GM23338 (cell line): ENCODE data around the gene QRFP. TPM values are rescaled to one million over a fixed set of nuclear protein-coding genes. Genes with fewer than 3 reads are reported as not detected.
A peak's percentile ranks its signal among the peaks of the same experiment; 100 is the strongest.

ENCODE experiments used
- ATAC-seq: fragments of 200-7000 bp; cut with Tn5 transposase; 3 replicates; pipeline ENCODE4 v1.9.1; 2020
- DNase-seq: peaks from one replicate; pipeline ENCODE4 v3.0.0-alpha.2; 2015; ENCODE audit warnings: low spot score
- H2AFZ ChIP-seq: fragments of 200-600 bp; sonication (generic); 2 replicates; pipeline ENCODE4 v1.8.0; 2016; ENCODE audit warnings: antibody characterized with exemption, mild to moderate bottlenecking, moderate library complexity
- H3F3A ChIP-seq: fragments of 200-600 bp; sonication (generic); replicated peaks from 2 replicates; pipeline ENCODE4 v1.8.0; 2017; ENCODE audit warnings: antibody characterized with exemption, mixed run types, low read depth
- H3K27ac ChIP-seq: fragments of 200-600 bp; sonication (generic); 2 replicates; pipeline ENCODE4 v1.6.1; 2016; ENCODE audit warnings: low read depth
- H3K27me3 ChIP-seq: fragments of 200-600 bp; sonication (generic); 2 replicates; pipeline ENCODE4 v1.8.0; 2016; ENCODE audit warnings: mild to moderate bottlenecking, mixed run types, moderate library complexity; ENCODE audit not compliant: insufficient read depth
- H3K36me3 ChIP-seq: fragments of 200-600 bp; sonication (generic); 2 replicates; pipeline ENCODE4 v1.8.0; 2016; ENCODE audit warnings: mild to moderate bottlenecking; ENCODE audit not compliant: insufficient read depth
- H3K4me1 ChIP-seq: fragments of 200-600 bp; sonication (generic); 2 replicates; pipeline ENCODE4 v1.8.0; 2016; ENCODE audit warnings: mild to moderate bottlenecking, moderate library complexity; ENCODE audit not compliant: insufficient read depth
- H3K4me2 ChIP-seq: fragments of 200-600 bp; sonication (generic); 2 replicates; pipeline ENCODE4 v1.7.1; 2017; ENCODE audit warnings: mixed run types
- H3K4me3 ChIP-seq: fragments of 200-600 bp; sonication (generic); 2 replicates; pipeline ENCODE4 v1.6.1; 2016; ENCODE audit warnings: mixed run types
- H3K79me2 ChIP-seq: fragments of 200-600 bp; sonication (generic); replicated peaks from 2 replicates; pipeline ENCODE4 v1.8.0; 2017; ENCODE audit warnings: mild to moderate bottlenecking; ENCODE audit not compliant: insufficient read depth
- H3K9me2 ChIP-seq: fragments of 200-600 bp; sonication (generic); 2 replicates; pipeline ENCODE4 v1.8.0; 2017; ENCODE audit not compliant: insufficient read depth
- H4K20me1 ChIP-seq: fragments of 200-600 bp; sonication (generic); replicated peaks from 2 replicates; pipeline ENCODE4 v1.8.0; 2017; ENCODE audit warnings: mild to moderate bottlenecking; ENCODE audit not compliant: insufficient read depth
- H3K27ac Mint-ChIP-seq: 2 replicates; pipeline ENCODE4 v1.8.0; 2020; ENCODE audit warnings: inconsistent platforms, mild to moderate bottlenecking, moderate library complexity, mixed read lengths
- H3K27me3 Mint-ChIP-seq: 3 replicates; pipeline ENCODE4 v1.8.0; 2022; ENCODE audit warnings: low read depth, mild to moderate bottlenecking, moderate library complexity, mixed read lengths, inconsistent platforms; ENCODE audit not compliant: insufficient read depth, poor library complexity
- H3K36me3 Mint-ChIP-seq: 3 replicates; pipeline ENCODE4 v1.8.0; 2021; ENCODE audit warnings: low read depth, mild to moderate bottlenecking, inconsistent platforms, moderate library complexity, mixed read lengths
- H3K4me1 Mint-ChIP-seq: 3 replicates; pipeline ENCODE4 v1.8.0; 2020; ENCODE audit warnings: mild to moderate bottlenecking, inconsistent platforms, mixed read lengths
- H3K4me3 Mint-ChIP-seq: 3 replicates; pipeline ENCODE4 v1.8.0; 2021; ENCODE audit warnings: moderate library complexity, mild to moderate bottlenecking, inconsistent platforms, mixed read lengths
- H3K9me3 Mint-ChIP-seq: 3 replicates; pipeline ENCODE4 v1.8.0; 2020; ENCODE audit warnings: moderate library complexity, mild to moderate bottlenecking, inconsistent platforms, mixed read lengths
- CREB1 ChIP-seq: fragments of 250-450 bp; sonication (Bioruptor Pico); IDR thresholded peaks from 2 replicates; pipeline ENCODE4 v1.5.0; 2020; ENCODE audit warnings: low read depth, mild to moderate bottlenecking, moderate library complexity
- CTCF ChIP-seq, 2 experiments: fragments of 200-600 bp in 1 of 2; sonication (generic) in 1 of 2; conservative IDR thresholded peaks; 2 replicates each; pipeline versions ENCODE4 v1.5.1 to v1.6.1; 2016 to 2017; ENCODE audit warnings: antibody characterized with exemption in 2 of 2, low read depth in 2 of 2, mild to moderate bottlenecking in 2 of 2, moderate library complexity in 1 of 2
- ETS1 ChIP-seq: IDR thresholded peaks from 2 replicates; pipeline ENCODE4 v1.6.1; 2016; ENCODE audit warnings: antibody characterized with exemption
- EZH2phosphoT487 ChIP-seq: fragments of 200-600 bp; sonication (generic); IDR thresholded peaks from one replicate; pipeline ENCODE4 v1.8.1; 2018; ENCODE audit warnings: antibody characterized with exemption; ENCODE audit not compliant: unreplicated experiment
- JUNB ChIP-seq: IDR thresholded peaks from one replicate; pipeline ENCODE4 v1.6.1; 2016; ENCODE audit warnings: antibody characterized with exemption; ENCODE audit not compliant: unreplicated experiment
- NANOG ChIP-seq: IDR thresholded peaks from 2 replicates; pipeline ENCODE4 v1.6.1; 2016; ENCODE audit warnings: antibody characterized with exemption, borderline replicate concordance
- STAT1 ChIP-seq: IDR thresholded peaks from one replicate; pipeline ENCODE4 v1.6.1; 2016; ENCODE audit warnings: antibody characterized with exemption; ENCODE audit not compliant: unreplicated experiment
- ZNF331 ChIP-seq: fragments of 250-450 bp; sonication (Bioruptor Pico); IDR thresholded peaks from 2 replicates; pipeline ENCODE4 v1.5.0; 2020; ENCODE audit warnings: low read depth, mild to moderate bottlenecking, moderate library complexity
- polyA plus RNA-seq: library from polyadenylated mRNA; unstranded; fragments of >200 nt; fragmentation: Nextera tagmentation; extraction: Ambion mirVana; gene quantifications from 2 replicates; pipeline ENCODE4 v1.2.1, GENCODE V29; 2016
- total RNA-seq: library from RNA; depleted of rRNA; stranded (reverse); fragments of >200 nt; shearing (Covaris generic); gene quantifications from 2 replicates; pipeline ENCODE4 v1.2.3, GENCODE V29; 2014
- TF ChIP-seq, protein P1 (sequence below): fragments of 250-450 bp; sonication (Bioruptor Pico); IDR thresholded peaks from 2 replicates; pipeline ENCODE4 v1.5.0; 2020; ENCODE audit warnings: mild to moderate bottlenecking, moderate library complexity

The QRFP gene
- total and polyA plus RNA-seq, 2 experiments from 2014 or later, result not detected

- no peak for TF ChIP-seq JUNB
- TF ChIP-seq CREB1, result no peak
- TF ChIP-seq CTCF (conservative IDR thresholded peaks at IDR 0.05; ENCODE audit: low read depth in 2 of 2), result no peak
Observed at GRCh38 chr9:130934702-130935647, 38.4 kb upstream of the QRFP start (continued).

- Histone ChIP-seq H4K20me1 (no peaks in the 10 kb centered on the region), H3K79me2 (no peaks in the 10 kb centered on the region), H3F3A (peaks cover 9% of the 10 kb centered on the region; the same call in 1 of the 2 replicates), H3K4me2 (peak overlapping the region; percentile 60; the same call in 1 of the 2 replicates), H3K4me1 (peaks cover 43% of the 10 kb centered on the region), H3K4me3 (no peak overlapping the region), H3K36me3 (no peaks in the 10 kb centered on the region), H3K9me2 (no peaks in the 10 kb centered on the region), H2AFZ (no peak overlapping the region), H3K27me3 (peaks cover 24% of the 10 kb centered on the region), H3K27ac (no peak overlapping the region)
- Mint-ChIP-seq H3K27ac (no peak overlapping the region), H3K4me3 (no peak overlapping the region), H3K36me3 (no peaks in the 10 kb centered on the region; the same call in 2 of the 3 replicates), H3K27me3 (peaks cover 44% of the 10 kb centered on the region), H3K9me3 (no peaks in the 10 kb centered on the region; the same call in 2 of the 3 replicates), H3K4me1 (peaks cover 51% of the 10 kb centered on the region)
- no peak for ATAC-seq
- no peak for TF ChIP-seq EZH2phosphoT487
- TF ChIP-seq ZNF331 (CRISPR knock-in tag), result no peak
- no peak for TF ChIP-seq NANOG
- no peak for TF ChIP-seq ETS1
- TF ChIP-seq, protein P1, sequence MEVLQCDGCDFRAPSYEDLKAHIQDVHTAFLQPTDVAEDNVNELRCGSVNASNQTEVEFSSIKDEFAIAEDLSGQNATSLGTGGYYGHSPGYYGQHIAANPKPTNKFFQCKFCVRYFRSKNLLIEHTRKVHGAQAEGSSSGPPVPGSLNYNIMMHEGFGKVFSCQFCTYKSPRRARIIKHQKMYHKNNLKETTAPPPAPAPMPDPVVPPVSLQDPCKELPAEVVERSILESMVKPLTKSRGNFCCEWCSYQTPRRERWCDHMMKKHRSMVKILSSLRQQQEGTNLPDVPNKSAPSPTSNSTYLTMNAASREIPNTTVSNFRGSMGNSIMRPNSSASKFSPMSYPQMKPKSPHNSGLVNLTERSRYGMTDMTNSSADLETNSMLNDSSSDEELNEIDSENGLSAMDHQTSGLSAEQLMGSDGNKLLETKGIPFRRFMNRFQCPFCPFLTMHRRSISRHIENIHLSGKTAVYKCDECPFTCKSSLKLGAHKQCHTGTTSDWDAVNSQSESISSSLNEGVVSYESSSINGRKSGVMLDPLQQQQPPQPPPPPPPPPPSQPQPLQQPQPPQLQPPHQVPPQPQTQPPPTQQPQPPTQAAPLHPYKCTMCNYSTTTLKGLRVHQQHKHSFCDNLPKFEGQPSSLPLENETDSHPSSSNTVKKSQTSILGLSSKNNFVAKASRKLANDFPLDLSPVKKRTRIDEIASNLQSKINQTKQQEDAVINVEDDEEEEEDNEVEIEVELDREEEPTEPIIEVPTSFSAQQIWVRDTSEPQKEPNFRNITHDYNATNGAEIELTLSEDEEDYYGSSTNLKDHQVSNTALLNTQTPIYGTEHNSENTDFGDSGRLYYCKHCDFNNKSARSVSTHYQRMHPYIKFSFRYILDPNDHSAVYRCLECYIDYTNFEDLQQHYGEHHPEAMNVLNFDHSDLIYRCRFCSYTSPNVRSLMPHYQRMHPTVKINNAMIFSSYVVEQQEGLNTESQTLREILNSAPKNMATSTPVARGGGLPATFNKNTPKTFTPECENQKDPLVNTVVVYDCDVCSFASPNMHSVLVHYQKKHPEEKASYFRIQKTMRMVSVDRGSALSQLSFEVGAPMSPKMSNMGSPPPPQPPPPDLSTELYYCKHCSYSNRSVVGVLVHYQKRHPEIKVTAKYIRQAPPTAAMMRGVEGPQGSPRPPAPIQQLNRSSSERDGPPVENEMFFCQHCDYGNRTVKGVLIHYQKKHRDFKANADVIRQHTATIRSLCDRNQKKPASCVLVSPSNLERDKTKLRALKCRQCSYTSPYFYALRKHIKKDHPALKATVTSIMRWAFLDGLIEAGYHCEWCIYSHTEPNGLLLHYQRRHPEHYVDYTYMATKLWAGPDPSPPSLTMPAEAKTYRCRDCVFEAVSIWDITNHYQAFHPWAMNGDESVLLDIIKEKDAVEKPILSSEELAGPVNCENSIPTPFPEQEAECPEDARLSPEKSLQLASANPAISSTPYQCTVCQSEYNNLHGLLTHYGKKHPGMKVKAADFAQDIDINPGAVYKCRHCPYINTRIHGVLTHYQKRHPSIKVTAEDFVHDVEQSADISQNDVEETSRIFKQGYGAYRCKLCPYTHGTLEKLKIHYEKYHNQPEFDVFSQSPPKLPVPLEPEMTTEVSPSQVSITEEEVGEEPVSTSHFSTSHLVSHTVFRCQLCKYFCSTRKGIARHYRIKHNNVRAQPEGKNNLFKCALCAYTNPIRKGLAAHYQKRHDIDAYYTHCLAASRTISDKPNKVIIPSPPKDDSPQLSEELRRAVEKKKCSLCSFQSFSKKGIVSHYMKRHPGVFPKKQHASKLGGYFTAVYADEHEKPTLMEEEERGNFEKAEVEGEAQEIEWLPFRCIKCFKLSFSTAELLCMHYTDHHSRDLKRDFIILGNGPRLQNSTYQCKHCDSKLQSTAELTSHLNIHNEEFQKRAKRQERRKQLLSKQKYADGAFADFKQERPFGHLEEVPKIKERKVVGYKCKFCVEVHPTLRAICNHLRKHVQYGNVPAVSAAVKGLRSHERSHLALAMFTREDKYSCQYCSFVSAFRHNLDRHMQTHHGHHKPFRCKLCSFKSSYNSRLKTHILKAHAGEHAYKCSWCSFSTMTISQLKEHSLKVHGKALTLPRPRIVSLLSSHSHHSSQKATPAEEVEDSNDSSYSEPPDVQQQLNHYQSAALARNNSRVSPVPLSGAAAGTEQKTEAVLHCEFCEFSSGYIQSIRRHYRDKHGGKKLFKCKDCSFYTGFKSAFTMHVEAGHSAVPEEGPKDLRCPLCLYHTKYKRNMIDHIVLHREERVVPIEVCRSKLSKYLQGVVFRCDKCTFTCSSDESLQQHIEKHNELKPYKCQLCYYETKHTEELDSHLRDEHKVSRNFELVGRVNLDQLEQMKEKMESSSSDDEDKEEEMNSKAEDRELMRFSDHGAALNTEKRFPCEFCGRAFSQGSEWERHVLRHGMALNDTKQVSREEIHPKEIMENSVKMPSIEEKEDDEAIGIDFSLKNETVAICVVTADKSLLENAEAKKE (CRISPR knock-in tag), result no peak
- TF ChIP-seq STAT1, result no peak
- no peak for TF ChIP-seq CTCF (conservative IDR thresholded peaks at IDR 0.05; ENCODE audit: low read depth in 2 of 2)
- DNase-seq, result no peak
Observed at GRCh38 chr9:130934246-130934645, 37.6 kb upstream of the QRFP start.
